Measurements from ENCODE around the gene PTPRN2.
"Not testable (repeated sequence)": the region's sequence is repeated elsewhere in the genome, so short reads cannot be mapped to it uniquely, and the experiment has no call there.

PTPRN2 gene

DNA sequence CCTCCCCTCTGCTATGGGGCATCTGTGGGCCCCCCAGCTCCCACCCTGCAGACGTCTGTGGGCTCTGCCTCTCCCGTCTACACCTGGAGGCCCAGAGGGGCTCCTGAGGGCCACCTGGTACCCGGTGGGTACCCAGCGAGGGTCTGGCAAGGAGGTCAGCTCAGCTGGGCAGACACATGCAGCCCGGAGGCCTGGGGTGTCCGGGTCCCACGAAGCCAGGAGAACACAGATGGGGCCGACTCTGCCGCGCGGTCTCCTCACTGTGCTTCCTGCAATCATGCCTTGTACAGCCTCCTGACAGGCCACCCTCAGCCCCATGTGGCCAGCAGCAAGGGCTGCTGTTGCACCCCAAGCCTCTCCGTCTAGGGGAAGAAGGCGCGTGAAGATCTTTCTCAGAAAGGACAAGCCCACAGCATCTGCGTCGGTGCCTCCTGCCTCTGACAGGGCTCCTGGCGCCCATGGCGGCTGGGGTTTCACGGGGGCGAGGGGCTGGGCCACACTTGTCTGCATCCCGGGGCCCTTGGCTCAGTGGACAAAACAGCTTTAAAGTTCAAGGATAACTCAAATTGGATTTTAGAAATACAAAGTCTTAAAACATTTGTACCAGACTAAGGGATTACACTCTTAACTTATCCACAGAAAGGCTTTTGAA is 859.5 kb downstream of the PTPRN2 start:
- DNase-seq = no peak

DNA sequence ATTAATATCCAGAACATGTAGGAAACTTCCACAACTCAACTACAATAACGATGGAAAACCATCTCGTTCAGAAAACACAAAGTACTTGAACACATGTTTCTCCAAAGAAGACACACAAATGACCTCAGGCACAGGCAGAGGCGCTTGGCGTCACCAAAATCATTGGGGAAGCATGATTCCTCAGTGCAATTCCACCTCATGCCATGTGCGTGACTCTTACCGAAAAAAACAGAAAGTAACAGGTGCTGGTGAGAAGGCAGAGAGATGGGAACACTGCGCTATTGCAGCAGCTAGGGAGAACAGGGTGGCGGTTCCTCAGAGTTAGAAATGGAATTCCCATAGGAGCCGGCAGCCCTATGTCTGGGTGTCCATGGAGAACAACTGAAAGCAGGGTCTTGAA is 860.9 kb downstream of the PTPRN2 start:
- DNase-seq = no peak

DNA sequence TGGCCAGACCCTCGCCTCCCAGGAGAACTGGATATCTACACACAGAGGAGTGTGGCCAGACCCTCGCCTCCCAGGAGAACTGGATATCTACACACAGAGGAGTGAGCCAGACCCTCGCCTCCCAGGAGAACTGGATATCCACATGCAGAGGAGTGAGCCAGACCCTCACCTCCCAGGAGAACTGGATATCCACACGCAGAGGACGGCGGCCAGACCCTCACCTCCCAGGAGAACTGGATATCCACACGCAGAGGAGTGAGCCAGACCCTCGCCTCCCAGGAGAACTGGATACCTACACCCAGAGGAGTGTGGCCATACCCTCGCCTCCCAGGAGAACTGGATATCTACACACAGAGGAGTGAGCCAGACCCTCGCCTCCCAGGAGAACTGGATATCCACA is 862.3 kb downstream of the PTPRN2 start:
- not testable (repeated sequence) for DNase-seq

DNA sequence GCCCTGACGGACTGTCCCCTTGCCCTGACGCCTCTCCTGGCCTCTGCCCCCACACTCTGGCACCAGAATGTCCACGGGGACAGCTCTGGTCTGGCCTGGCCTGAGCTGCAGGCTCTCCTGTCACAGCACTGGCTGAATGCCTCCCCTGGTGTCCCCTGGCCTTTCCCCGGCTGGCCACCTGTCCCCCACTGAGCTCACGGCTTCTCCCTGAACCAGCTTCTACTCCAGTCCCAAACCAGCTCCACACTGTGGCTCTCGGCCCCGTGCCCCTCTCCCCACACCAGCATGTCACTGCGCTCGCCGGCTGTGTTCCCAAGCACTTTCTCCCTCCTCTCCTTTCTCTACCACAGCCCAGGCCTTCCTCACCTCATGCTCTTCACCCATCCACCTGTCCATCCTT is 864.4 kb downstream of the PTPRN2 start:
- no peak for DNase-seq

DNA sequence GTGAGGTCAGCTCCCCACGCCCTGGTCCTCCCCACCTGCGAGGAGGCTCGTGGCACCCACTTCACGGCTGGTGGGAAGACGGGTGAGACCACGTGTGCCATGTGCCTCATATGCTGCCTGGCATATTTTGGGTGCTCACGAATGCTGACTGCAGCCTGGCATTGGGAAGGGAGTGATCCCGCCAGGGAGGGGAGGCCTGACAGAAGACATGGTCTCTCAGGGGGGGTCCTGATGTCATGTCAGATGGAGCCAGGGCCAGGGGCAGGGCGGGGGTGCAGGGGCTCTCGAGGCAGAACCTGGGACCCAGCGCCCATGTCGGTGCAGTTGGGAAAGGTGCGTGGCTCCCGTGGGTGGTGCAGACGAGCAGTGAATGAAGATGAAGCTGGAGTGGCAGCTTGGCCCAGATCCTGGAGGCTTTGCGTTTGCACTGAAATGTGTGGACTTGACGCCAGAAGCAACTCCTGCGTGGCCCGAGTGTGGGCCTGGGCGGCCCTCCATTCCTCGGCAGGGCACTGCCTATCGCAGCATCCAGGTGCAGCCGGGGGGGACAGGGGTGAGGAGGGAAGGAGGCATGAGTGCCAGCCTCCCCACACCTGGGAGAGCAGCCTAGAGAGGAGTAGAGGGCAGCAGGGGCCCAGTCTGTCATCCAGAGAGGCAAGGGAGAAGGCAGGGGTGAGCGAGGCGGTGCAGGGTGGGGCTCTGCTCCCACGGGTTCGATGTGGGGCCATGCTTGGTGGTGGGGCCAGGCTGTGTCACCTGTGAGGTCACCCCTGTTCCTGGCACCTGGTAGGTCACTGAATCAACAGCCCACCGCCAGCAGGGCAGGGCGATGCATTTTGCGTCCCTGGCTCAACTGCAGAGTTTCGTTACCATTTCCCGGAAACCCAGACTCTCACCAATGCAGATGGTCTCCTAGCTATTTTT is 865.2 kb downstream of the PTPRN2 start:
- no peak for DNase-seq

DNA sequence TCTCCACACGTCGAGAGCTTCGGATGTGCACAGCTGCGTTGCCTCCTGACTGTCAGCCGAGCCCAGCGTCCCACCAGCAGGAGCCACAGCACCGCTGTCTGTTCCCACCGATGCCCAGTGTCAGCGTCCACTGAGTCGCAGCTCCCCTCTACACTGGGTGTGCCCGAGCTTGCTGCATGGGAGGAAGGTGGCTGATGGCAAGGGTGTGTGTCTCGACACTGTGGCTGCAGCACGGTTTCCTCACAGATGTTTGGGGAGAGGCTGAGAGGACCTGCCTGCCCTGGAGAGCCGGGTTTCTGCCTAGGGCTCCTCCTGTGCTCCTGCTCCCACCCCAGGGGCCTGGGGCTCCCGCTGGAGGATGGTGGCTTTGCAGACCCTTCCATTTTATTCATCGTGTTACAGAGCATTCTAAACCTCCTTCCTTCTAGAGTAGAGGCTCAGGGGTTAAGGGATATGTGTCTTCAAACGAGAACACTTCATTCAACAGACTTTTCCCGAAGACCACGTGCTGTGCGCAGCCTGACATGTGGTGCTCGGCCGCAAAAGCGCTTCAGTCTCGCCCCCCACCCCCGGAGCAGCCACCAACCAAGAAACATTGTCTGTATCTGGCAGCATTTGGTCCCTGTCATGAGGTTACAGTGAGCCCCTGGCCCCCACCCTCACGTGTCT is 866.0 kb downstream of the PTPRN2 start:
- DNase-seq = no peak

DNA sequence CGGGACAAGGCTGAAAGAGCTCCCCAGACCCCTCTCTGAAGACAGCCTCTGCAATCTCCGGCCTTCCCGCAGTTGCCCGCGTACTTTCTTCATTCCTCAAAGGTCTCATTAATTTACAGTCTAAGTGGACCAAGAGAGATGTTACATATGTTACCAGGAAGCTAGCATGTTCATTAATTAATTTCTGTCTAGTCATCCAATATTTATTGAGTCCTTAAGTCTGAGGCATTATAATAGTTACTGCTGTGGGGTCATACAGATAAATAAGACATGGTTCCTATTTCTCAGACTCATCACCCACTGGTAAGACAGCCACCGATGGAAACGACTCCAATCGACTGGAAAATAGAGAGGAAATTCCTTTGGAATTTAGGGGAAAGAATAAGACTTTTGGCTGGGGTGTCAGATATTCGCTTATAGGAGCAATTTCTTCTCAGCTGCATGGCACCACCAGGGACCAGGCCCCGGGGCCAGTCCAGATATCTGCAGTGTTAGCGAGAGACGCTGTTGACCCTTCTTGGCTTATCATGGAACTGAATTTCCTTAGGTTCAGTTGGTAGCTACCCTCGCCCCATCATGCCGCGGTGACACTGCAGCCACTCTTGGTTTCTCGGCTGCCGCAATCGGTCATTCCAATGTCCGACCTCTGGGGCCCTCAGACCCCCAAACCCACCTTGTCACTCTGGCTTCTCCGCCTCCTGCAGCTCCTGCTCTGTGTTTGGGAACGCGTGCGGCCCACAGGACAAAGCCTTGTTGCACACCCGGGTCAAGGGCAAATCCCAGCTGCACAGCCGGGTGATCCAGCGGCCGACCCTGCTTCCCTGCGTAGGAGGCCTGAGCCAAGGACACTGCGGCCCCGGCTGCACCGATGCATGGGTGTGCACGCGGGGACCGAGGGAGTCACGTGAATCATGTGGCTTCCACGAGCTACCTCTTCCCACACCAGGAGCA is 867.6 kb downstream of the PTPRN2 start:
- DNase-seq = no peak

DNA sequence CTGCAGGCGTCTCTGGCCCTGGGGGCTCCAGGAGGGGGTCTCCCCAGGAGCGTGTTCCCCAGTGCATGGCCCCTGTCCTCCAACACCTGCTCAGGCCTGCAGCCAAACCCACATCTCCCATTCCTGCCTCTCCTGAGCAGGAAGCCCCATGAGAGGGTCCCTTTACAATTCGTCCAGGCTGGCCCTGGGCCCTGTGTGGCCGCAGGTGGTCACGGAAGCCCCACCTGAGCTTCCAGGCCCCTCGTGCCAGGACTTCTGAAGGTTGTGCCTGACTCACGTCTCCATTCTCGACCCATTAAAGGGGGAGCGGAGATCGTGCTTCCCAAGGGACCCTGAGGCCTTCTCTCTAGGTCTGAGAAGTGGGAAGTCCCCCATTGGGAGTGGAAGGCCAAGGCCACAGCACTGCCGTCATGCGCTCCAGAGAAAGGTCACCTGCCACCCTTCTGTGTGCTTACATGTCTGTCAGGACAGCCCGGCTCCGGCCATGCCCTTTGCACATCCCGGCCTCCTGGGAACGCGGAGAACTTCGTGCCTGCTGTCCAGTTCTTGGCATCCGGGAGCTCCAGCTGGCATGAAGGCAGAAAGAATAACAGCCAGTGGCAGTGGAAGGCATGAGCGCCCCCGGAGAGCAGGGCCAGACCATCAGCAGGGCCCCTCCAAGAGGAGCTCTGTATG is 868.5 kb downstream of the PTPRN2 start:
- DNase-seq = no peak

DNA sequence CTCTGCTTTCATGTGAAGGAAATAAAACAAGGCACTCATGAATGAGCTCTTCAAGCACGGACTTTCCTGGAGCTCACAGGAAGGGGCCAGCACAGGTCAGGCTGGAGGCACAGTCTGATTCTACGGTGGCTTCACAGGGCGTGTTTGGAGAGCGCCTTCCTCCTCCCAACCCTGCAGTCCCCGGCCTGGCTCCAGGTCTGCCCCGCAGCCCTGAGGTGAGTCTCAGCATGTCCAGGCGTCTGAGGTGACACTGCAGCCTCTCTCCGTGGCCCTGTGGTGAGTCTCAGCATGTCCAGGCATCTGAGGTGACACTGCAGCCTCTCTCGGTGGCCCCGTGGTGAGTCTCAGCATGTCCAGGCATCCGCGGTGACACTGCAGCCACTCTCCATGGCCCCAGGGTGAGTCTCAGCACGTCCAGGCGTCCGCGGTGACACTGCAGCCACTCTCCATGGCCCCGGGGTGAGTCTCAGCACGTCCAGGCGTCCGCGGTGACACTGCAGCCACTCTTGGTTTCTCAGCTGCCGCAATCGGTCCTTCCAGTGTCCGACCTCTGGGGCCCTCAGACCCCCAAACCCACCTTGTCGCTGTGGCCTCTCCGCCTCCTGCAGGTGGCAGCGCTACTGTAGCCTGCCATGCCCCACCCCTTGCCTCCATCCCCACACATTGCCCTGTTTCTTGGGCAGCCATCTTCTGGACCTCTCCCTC is 869.2 kb downstream of the PTPRN2 start:
- no peak for DNase-seq

DNA sequence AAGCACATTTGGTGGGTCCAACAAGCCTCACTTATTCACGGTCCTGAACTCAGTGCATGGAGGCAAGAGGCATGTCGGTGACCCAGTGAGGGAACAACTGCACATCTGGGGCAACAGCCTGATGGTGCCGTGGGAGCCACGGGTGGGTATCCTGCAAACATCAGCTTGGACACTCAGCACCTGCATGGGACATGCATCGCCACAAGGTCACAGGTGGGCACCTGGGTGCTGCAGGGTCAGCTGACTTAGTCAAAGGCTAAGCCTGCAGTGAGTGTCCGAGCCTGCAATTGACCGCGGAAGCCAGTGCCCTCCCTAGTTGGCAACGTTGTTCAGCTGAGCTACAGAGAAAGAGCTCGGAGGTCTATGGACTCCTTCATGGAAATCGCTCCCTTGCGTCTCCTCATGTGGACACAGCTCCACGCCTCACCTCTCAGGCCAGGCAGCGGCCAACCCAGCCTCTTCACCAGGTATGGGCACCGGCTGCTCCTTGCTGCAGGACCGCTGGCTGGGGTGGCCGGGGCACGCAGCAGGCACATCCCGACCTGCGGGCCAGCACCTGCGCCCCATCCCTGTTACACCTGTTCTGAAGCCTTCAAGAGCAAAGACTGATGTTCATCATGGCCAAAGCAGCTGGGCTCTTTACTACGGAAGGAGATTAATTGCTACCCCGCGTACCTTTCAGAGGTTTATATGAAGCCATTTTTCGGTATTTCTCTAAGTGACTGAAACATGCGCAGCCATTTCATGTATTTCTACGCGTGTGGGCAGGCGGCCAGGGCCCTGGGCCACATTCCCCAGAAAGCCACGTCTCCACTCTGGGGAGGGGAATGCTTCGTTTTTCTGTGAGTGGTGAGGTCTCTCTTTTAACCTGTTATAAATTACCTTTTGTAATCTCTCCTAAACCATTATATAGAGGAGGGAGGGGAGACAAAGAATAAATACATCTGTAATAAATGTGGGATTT is 870.1 kb downstream of the PTPRN2 start:
- no peak for DNase-seq

DNA sequence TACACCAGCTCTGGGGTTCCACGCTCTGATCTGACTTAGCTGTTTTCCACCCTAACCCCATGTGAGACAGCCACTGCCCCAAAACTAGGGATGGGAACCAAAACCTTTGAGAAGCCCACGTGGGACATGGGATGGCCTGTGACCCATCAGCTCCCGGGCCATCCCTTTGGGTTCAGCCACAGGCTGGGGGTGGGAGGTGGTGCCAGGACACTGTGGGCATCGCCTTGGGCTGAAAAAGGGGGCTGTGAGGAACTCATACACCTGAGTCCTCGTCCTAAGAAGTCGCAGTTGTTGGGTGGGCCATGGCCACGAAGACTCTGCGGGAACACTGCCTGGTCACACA is 871.7 kb downstream of the PTPRN2 start:
- DNase-seq = no peak

DNA sequence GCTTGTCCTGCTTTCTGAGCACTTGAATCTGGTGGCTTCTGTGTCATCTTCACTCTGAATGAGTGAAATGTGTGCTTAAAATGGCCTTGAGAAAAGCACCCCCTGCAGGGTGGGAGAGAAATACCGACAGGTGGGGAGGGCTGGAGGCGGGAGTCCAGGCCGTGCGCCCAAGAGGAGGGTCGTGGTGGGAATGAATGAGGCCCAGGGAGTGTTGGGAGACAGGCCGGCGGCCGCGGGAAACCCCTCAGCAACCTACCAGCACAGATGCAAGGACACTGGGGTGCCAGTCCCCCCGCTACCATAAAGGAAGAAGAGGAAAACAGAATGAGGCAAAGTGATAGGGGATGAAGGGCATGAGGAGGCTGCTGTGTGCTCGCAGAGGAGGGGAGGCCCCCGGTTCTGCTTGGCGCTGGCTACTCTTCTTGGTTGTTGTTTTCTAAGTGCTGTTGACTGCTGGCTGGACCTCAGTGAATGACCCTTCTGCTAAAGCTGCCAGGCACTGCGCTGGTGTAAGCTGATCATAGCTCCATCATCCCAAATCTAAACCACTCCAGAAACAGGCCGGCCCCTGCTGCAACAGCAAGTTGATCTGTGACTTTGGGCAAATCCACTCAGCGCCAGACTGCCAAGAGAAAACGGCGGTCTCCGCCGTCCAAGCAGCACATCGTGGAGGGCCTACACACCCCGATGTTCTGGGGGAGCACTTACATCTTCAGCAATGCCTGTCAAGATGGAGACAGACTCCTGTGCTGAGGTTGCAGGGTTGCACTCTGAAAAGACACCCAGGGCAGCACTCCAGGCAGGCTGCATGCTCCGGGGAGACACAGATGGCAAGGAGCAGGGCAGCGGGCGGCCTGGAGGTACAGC is 872.3 kb downstream of the PTPRN2 start:
- DNase-seq = no peak

DNA sequence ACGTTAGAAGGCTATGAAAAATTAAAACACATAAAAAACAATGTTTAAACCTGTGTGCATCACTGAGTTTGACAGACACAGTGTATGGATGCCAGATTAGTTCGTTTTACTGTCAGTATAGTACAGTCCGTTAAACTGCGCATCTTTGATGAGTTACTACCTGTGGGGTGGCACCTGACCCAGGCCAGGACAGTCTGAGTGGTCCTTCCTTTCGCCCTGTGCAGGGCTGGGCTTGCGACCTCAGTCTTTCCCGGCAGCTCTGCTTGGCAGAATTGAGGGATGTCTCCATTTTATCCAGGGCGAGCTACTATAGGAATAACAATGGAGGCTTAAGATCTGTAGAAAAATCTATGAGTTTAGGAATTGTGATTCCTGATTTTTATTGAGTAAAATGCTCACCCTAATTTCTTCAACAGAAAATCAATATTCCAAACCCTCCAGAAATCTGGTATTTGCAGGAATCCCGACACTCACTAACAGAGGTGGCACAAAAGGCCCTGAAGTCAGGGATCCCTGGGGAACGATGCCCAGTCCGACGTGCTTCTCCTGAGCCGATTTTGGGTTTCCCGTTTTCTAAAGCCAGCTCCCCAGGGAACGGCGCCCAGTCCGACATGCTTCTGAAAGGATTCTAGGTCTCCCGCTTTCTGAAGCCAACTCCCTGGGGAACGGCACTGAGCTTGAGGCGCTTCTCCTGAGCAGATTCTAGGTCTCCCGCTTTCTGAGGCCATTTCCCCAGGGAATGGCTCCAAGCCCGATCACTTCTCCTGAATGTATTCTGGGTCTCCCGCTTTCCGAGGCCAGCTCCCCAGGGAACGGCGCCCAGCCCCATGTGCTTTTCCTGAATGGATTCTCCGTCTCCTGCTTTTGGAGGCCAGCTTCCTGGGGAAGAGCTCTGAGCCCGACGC is 873.2 kb downstream of the PTPRN2 start:
- no peak for DNase-seq

DNA sequence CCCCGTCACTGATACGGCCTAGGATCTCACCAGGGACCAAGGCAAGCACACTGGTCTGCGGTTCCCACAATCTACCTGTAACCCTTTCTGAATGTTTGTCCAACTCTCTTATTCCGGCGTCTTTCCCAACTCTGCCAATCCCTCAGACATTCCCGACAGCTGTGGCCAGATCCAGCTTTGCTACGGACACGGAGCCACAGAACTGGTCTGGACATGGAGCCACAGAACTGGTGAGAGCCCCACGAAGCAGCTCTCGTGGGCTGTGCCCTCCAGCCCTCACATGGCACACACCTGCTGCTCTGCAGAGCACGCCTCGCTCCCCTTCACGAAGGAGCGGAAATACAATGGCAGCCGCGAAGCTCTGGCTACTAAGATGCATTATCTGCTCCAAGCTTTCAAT is 874.0 kb downstream of the PTPRN2 start:
- no peak for DNase-seq

DNA sequence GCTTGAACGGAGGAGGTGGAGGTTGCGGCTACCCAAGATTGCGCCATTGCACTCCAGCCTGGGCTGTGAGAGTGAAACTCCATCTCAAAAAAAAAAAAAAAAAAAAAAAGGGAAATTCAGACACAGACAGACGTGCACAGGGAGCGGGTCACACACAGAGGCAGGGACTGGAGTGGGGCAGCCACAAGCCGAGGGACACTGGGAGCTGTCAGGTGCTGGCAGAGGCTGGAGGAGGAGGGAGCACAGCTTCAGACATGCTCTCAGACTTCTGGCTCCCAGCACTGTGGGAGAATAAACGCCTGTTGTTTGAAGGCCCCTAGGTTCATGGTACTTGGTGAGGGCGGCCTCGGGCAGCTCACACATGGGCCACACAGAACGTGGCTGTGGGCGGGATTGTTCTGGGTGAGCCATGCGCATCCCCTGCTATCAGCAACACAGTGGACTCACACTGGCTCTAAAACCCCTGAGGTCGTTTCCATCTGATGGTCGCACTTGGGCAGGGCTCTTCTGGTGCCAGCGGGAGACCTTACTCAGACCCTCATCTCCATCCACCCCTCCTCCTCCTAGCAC is 874.9 kb downstream of the PTPRN2 start:
- no peak for DNase-seq

DNA sequence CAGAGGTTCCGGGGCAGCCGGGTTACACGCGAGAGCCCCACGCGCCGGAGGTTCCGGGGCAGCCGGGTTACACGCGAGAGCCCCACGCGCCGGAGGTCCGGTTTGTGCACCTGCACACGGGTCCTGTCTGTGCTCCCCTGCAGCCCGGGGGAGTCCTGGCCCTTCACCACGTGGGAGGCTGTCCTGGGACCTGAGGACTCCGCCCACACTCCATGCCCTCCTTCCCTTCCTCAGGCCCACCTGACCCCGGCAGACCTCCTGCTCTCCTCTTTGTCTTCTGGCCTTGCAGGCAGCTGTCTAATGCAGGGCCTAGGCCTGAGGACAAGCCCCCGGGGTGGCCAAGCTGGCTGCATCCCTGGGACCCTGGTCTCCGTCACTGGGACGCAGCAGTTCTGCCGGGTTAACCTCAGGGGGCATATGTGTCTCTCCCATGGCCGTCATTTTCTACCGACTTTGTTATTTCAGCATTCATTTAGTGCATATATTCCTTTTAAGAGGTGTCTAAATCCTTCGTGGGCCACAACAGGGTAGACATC is 876.2 kb downstream of the PTPRN2 start:
- no peak for DNase-seq

DNA sequence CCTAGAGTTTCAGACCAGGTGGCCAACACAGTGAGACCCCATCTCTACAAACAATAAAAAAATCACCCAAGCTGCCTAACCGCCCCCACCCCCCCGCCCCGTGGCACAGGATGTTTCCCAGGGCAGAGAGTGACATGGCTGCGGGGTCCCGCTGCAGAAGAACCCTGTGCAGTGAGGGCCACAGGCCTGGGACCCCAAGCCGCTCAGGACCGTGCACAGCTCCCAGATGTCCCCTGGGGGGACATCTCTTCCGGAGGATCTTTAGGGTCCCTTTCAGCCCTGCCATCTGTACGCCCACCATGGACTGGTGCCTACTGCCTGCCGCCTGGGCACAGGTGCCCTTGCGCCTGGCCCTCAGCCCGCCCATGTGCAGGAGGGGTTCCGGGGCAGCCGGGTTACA is 877.2 kb downstream of the PTPRN2 start:
- no peak for DNase-seq
